Measurements from ENCODE around the gene KPNA1. TPM values are rescaled to one million over a fixed set of nuclear protein-coding genes. Genes with fewer than 3 reads are reported as not detected.

The KPNA1 gene
- 38.0 and 40.7 TPM in 2 replicates for total RNA-seq

DNA sequence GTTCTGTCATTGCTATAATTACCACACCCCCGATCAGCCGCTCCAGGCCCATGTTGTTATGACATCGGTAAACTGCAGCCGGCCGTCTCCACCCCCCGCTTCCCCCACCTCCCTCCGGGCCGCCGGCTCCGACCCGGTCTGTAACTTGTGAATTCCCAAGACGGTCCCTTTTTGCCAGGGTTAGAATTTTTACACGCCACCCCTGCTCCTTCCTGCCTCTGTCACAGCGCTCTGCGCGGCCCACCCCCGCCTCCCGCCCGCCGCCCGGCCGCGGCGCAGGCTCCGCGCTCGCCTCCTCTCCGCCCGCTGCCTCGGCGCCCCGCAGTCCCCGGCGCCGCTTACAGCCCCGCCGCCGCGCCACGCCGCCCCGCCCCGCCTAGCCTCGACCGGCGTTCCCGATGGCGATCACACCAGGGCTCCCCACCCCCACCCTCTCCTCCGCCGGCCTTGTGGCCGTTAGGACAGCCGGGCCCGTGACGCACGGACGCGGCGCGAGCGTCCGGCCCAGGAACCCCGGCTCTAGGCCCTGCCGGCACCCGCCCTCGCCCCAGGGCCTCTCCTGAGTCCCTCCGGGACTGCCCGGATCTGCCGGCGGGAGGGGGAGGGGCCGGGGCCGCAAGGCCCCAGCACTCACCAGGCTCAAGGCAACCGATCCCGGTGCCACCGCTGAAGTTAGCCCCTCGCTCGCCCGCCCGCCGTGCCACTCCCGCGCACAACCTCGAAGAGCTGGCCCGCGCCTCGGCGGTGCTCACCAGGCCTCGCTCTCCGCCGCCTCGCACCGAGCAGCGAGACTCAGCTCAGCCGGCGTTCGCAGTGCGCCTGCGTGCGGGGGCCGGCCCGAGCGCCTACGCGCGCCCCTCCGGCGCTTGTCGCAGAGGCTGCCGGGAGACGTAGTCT, at the start of gene KPNA1:
Gene KPNA1 (minus strand): TSS at position 817 of the 897 bp plus-strand sequence. CDS start 18,374 bp downstream, outside the sequence.

DNA sequence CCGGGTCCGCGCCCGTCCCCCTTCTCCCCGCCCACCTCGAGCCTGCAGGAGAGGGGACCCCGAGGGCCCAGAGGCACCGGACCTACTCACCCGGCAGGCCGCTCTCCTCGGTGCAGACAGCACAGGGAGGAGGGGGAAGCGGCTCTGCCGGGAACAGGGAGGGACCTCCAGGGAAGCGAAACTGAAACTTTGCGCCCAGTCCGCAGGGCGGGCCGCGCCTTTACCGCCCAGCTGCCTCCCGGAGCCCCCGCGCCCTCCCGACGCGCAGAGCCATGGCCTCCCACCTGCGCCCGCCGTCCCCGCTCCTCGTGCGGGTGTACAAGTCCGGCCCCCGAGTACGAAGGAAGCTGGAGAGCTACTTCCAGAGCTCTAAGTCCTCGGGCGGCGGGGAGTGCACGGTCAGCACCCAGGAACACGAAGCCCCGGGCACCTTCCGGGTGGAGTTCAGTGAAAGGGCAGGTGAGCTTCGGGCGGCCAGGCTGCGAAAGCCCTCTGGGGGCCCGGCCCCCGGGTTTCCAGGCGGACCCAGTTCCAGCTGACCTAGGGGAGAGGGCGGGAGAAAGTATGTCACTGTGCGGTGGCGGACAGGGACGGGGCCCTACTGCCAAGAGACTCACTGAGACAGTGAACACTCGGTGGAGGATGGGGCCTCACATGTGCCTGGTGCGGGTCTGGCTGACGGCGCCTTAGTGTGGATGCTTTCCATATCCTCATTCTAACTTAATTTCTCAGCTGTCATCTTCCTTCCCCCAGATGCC, 49.6 kb upstream of the KPNA1 start, which contains the start of the genes DTX3L and PARP9:
Gene DTX3L (plus strand): TSS at position 184 of the 758 bp plus-strand sequence. CDS start 89 bp downstream, at position 273.
Gene PARP9 (minus strand): TSS at position 146 of the 758 bp plus-strand sequence. CDS start 4,680 bp downstream, outside the sequence.

DNA sequence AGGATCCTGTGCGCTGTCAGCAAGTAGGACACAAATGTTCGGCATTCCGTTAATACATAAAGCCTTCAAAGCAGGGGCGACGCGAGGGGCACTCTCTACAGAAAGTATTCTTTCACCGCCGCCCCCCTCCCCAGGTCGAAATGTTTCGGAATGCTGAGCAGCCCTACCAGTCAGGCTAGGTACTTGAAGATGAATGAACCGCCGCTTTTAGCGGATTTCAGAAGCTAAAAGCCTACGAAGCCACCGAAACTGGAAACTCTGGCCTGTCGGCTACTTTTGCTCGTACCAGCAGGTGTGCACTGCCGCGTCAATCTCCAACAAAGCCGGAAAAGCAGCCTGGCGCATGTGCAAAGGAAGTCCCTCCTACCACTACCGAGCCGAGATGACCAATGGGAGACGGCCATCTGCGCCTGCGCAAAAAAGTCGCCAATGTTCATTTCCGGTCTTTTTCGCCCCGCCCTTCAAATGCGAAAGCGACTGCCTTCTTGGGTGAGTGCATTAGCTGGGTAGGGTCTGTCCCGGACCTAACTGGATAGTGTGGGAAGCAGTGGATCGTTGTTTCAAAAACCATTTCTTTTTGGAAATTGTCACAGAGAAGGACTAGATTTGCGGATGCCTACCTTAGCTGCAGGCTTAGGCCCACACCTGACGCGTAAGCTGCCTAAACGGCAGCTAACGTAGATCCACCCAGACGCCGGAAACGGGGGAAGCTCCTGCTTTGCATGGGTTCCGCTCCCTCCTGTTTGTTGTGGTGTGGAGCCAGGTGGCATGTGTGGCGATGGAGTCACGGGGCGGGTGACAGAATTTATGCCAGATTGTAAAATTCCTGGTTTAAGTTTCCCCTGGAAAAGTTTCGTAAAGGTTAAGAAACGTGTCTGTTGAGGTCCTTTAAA, 98.7 kb downstream of the KPNA1 start, which contains the start of gene WDR5B:
Gene WDR5B (minus strand): TSS at position 301 of the 893 bp plus-strand sequence. CDS start 534 bp downstream, outside the sequence.

DNA sequence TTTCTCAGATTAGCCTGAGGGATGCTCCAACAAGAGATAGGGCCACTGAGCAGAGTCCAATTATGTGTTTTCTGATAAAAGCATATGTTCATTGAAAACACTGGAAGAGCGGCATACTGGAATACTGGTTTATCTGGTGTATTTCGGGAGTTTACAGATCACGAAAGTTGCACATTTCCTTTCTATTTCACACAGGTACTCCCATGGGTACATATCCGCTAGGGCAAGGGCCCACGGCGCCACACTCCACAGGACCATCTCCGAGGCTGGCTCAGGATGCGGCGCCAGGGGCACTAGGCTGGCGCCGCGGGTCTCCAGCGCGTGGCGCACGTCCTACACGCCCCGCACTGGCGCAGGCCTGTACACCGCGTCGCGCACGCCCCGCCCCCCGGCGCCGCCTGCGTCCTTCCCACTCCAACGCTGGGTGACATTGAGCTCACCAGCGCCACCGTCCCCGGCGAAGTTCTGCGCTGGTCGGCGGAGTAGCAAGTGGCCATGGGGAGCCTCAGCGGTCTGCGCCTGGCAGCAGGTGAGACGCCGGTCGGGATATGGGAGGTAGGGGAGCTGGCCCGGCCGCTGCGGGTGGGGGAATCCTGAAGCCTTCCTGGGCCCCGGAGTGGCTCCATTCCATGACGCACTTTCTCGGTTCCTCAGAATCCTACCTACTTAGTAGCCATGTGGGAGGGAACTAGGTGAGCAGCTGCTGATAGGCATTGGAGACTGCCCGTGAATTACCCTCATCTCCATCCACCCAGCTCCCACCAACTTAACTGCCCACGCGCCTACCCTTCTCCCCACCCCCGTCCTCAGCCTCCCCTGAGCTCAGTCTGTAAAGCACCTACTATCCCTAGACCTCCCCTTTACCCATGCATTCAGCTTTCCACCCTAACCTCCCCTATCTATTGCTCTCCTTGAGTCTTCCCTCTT, 130.7 kb downstream of the KPNA1 start, which contains the start of gene FAM162A:
Gene FAM162A (plus strand): TSS at position 412 of the 927 bp plus-strand sequence. CDS start 84 bp downstream, at position 496.

DNA sequence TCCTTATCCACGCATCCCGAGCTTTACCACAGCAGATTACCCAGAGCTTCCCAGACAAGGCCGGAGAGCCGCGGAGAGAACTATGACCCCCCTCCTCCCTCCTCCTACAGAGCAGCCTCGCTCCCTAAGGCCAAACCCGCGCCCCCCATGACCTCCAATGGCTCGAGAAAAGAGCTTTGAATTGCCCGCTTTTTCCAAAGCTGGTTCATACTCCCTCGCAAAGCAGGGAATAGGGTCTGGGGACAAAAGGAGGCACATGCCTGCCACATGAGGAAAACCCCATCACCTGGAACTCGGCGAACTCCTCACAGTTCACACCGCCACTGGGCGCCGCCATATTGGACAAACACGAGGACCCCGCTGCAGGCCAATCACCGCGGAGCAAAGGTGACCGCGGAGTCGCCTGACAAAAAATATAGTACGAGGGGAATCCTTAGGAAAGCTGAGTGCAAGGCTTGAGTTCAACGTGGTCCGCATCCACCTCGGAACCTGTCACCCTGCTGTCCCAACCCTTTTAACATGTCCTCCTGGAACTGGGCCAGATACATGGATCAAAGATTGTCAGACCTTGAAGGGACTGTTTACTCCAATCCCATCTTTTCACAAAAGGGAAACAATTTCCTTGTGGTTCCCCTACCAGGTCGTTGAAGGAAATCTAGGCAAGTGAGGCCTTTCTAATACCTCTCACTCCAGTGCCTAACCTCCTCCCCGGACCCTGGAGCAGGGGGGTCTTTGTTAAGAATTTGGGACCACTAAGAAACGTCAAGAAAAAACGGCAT, 131.7 kb downstream of the KPNA1 start, which contains the start of gene MIX23:
Gene MIX23 (minus strand): TSS at position 344 of the 779 bp plus-strand sequence. CDS start 7 bp downstream, at position 337.

Small RNA genes within 50 kb of the gene (small RNA-seq; reads per million reads assigned to genes)
- not detected for gene AC083798.1
- gene AC096861.1 = not detected

Other genes with a start within 250 kb of the KPNA1 start
- gene CSTA, start 189.7 kb downstream of the KPNA1 start, total RNA-seq = 3.7 and 3.8 TPM in 2 replicates
- gene MIX23, start 131.7 kb downstream of the KPNA1 start, total RNA-seq = 10.9 and 22.8 TPM in 2 replicates
- gene FAM162A, start 130.8 kb downstream of the KPNA1 start, total RNA-seq = 6.8 and 8.8 TPM in 2 replicates
- gene WDR5B, start 98.9 kb downstream of the KPNA1 start, total RNA-seq = 7.5 and 7.6 TPM in 2 replicates
- 47.4 and 51.6 TPM in 2 replicates for gene PARP9, start 49.4 kb upstream of the KPNA1 start, total RNA-seq
- gene DTX3L, start 49.4 kb upstream of the KPNA1 start, total RNA-seq = 49.5 and 60.2 TPM in 2 replicates
- gene PARP15, start 62.7 kb upstream of the KPNA1 start, total RNA-seq = 1.1 and 2.3 TPM in 2 replicates
- 74.3 and 115 TPM in 2 replicates for gene PARP14, start 165.9 kb upstream of the KPNA1 start, total RNA-seq

Measured in hair follicle dermal papilla cell (primary cell).